Chondrocyte (in vitro differentiated cells): ENCODE results near the gene RSPH6A. TPM values are rescaled to one million over a fixed set of nuclear protein-coding genes. Genes with fewer than 3 reads are reported as not detected.

Source experiments
- DNase-seq: peaks from one replicate; pipeline ENCODE4 v3.0.0; 2021; ENCODE audit warnings: mixed read lengths, low spot score
- H3K27ac Mint-ChIP-seq: one replicate; pipeline ENCODE4 v1.8.0; 2021; ENCODE audit warnings: mild to moderate bottlenecking, moderate library complexity, mixed read lengths; ENCODE audit not compliant: unreplicated experiment
- H3K27me3 Mint-ChIP-seq: 2 replicates; pipeline ENCODE4 v1.8.0; 2021; ENCODE audit warnings: low read depth, mixed read lengths
- H3K36me3 Mint-ChIP-seq: 2 replicates; pipeline ENCODE4 v1.8.0; 2021; ENCODE audit warnings: low read depth, mixed read lengths
- H3K4me1 Mint-ChIP-seq: 2 replicates; pipeline ENCODE4 v1.8.0; 2021; ENCODE audit warnings: low read depth, mild to moderate bottlenecking, mixed read lengths
- H3K4me3 Mint-ChIP-seq: one replicate; pipeline ENCODE4 v1.8.0; 2021; ENCODE audit warnings: mild to moderate bottlenecking, moderate library complexity, mixed read lengths; ENCODE audit not compliant: unreplicated experiment
- H3K9me3 Mint-ChIP-seq: 2 replicates; pipeline ENCODE4 v1.8.0; 2021; ENCODE audit warnings: low read depth, mixed read lengths
- CTCF ChIP-seq: fragments of 200-600 bp; sonication (generic); IDR thresholded peaks from 2 replicates; pipeline ENCODE4 v1.5.0; 2021; ENCODE audit warnings: antibody characterized with exemption, mild to moderate bottlenecking, moderate library complexity
- total RNA-seq: library from RNA; stranded (reverse); gene quantifications from 3 replicates; pipeline ENCODE4 v1.2.1, GENCODE V29; 2021

The RSPH6A gene
- total RNA-seq, 1 donor from 2014 or later = 0.15 TPM

- DNase-seq = no peak
- no peak for TF ChIP-seq CTCF
- Mint-ChIP-seq H3K27me3 (no peaks in the 10 kb centered on the region), H3K36me3 (no peaks in the 10 kb centered on the region), H3K9me3 (no peaks in the 10 kb centered on the region), H3K4me3 (peak overlapping the region; percentile 36), H3K4me1 (peaks cover 19% of the 10 kb centered on the region), H3K27ac (peak overlapping the region; percentile 97)
Measured at GRCh38 chr19:45809643-45810159, 5.4 kb downstream of the RSPH6A start.

- H3K27ac Mint-ChIP-seq = no peak overlapping the region
- no peak for DNase-seq
Measured at GRCh38 chr19:45805719-45806118, 9.4 kb downstream of the RSPH6A start.

GRCh38 chr19:45804959-45805230 is 10.2 kb downstream of the RSPH6A start:
- peaks cover 17% of the 10 kb centered on the region for H3K4me1 Mint-ChIP-seq
- H3K4me3 Mint-ChIP-seq = no peak overlapping the region
- TF ChIP-seq CTCF = no peak
- no peaks in the 10 kb centered on the region for H3K27me3 Mint-ChIP-seq
- no peak for DNase-seq
- H3K27ac Mint-ChIP-seq = no peak overlapping the region
- H3K36me3 Mint-ChIP-seq = no peaks in the 10 kb centered on the region
- H3K9me3 Mint-ChIP-seq = no peaks in the 10 kb centered on the region

More at GRCh38 chr19:45805719-45806118, 9.4 kb downstream of the RSPH6A start:
- Mint-ChIP-seq H3K27me3 (no peaks in the 10 kb centered on the region), H3K36me3 (no peaks in the 10 kb centered on the region), H3K4me1 (peaks cover 19% of the 10 kb centered on the region), H3K4me3 (no peak overlapping the region), H3K9me3 (no peaks in the 10 kb centered on the region)
- no peak for TF ChIP-seq CTCF

- Mint-ChIP-seq H3K27ac (no peak overlapping the region), H3K27me3 (no peaks in the 10 kb centered on the region), H3K9me3 (no peaks in the 10 kb centered on the region), H3K4me3 (no peak overlapping the region), H3K4me1 (peaks cover 14% of the 10 kb centered on the region), H3K36me3 (no peaks in the 10 kb centered on the region)
- peak; percentile 92 for DNase-seq
- no peak for TF ChIP-seq CTCF
Measured at GRCh38 chr19:45804140-45804958, 10.8 kb downstream of the RSPH6A start.

GRCh38 chr19:45801603-45802175 is 13.4 kb downstream of the RSPH6A start:
- Mint-ChIP-seq H3K36me3 (no peaks in the 10 kb centered on the region), H3K4me3 (no peak overlapping the region), H3K27me3 (no peaks in the 10 kb centered on the region), H3K27ac (peak overlapping the region; percentile 12), H3K4me1 (peaks cover 19% of the 10 kb centered on the region), H3K9me3 (no peaks in the 10 kb centered on the region)
- no peak for TF ChIP-seq CTCF
- no peak for DNase-seq
